NCI-H146 treated with DMSO at 0.1 percent for 48 hours (cell line): ENCODE results near the gene MAML3.

Experiments used
- DNase-seq: peaks from one replicate; lab custom pipeline; 2025; ENCODE audit not compliant: unreplicated experiment; lab: John Stamatoyannopoulos, UW

The MAML3 gene

GRCh38 chr4:139851133-139851532, 302.9 kb downstream of the MAML3 start:
- DNase-seq = no peak

- DNase-seq = peak; percentile 61
Observed at GRCh38 chr4:139849219-139849618, 304.8 kb downstream of the MAML3 start.

GRCh38 chr4:139848028-139848427, 306.0 kb downstream of the MAML3 start:
- DNase-seq = no peak

- DNase-seq = no peak
Observed at GRCh38 chr4:139847602-139848001, 306.4 kb downstream of the MAML3 start.

- DNase-seq = no peak
Observed at GRCh38 chr4:139846766-139847165, 307.2 kb downstream of the MAML3 start.

- no peak for DNase-seq
Observed at GRCh38 chr4:139845453-139846093, 308.4 kb downstream of the MAML3 start.

GRCh38 chr4:139844459-139845036, 309.4 kb downstream of the MAML3 start:
- DNase-seq = no peak

GRCh38 chr4:139844057-139844456, 309.9 kb downstream of the MAML3 start:
- DNase-seq = no peak

- DNase-seq = no peak
Observed at GRCh38 chr4:139843641-139844040, 310.3 kb downstream of the MAML3 start.

GRCh38 chr4:139841464-139842195, 312.4 kb downstream of the MAML3 start:
- peak; percentile 97 for DNase-seq

GRCh38 chr4:139840773-139841172, 313.2 kb downstream of the MAML3 start:
- DNase-seq = no peak

- no peak for DNase-seq
Observed at GRCh38 chr4:139839403-139840031, 314.5 kb downstream of the MAML3 start.

GRCh38 chr4:139838811-139839210, 315.2 kb downstream of the MAML3 start:
- no peak for DNase-seq

GRCh38 chr4:139834981-139835391, 319.0 kb downstream of the MAML3 start:
- no peak for DNase-seq

GRCh38 chr4:139834226-139834662, 319.7 kb downstream of the MAML3 start:
- no peak for DNase-seq

- DNase-seq = peak; percentile 89
Observed at GRCh38 chr4:139833151-139833910, 320.7 kb downstream of the MAML3 start.

GRCh38 chr4:139828966-139829664, 324.9 kb downstream of the MAML3 start:
- DNase-seq = no peak

- DNase-seq = peak; percentile 67
Observed at GRCh38 chr4:139826426-139826825, 327.6 kb downstream of the MAML3 start.

- DNase-seq = peak; percentile 84
Observed at GRCh38 chr4:139825523-139826014, 328.4 kb downstream of the MAML3 start.

GRCh38 chr4:139824882-139825522, 329.0 kb downstream of the MAML3 start:
- DNase-seq = no peak
